ENCODE data around the gene CMIP. TPM values are rescaled to one million over a fixed set of nuclear protein-coding genes. Genes with fewer than 3 reads are reported as not detected.

CMIP gene
- total RNA-seq, 1 experiment from 2014 or later, result 48.2 TPM

DNA sequence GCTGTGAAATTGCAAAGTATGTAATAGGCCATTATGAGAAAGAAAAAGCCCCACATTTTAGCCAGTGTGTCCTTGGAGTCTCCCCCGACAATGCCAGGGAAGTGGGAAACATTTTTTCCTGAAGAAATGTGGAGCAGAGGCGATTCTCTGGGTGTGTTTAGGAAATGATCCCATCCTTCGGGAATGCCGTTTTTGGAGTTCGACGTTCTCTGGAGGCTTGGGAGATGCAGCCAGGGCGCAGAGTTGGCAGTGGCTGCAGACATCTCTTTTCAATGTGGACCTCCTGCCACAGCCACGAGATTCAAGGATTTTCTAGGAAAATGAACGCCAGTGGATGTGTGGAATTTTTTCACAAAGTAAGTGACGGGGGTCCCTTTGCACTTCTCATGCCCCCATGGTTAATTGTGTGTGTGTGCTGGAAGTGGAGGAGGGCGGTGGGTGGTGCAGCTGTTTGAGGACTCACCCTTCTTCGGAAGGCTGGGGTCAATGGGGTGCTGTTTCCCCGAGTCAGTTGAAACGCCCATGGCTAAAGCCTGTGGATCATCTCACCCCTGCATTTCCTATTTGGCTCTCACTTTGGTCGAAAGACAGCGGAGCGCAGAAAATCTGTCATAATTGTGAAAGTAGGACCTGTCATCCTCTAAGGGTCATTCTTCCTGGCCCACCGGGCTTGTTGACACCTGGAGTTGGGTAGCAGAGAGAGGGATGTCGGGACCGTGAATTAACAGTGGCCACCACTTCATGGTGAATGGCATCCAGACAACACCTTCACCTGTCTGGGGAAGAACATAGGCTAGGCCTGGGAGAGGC is 73.2 kb downstream of the CMIP start:
- H3K27me3 ChIP-seq (ENCODE audit: insufficient read depth, low read length), result no peaks in the 10 kb centered on the region
- no peaks in the 10 kb centered on the region for H3K9me3 Mint-ChIP-seq
- WGBS (ENCODE audit: extremely low coverage, insufficient read length, low lambda C conversion rate), result no CpG with 5 or more reads among the region's 20 CpGs
- peaks cover 7 to 12% (median 7%) of the 10 kb centered on the region in 3 experiments; a peak in 6 of 7 replicates for H3K36me3 Mint-ChIP-seq (ENCODE audit: insufficient read depth in 1 of 3, low read depth in 3 of 3)
- no peaks in the 10 kb centered on the region; the same call in 1 of the 2 replicates for H3K4me1 ChIP-seq (ENCODE audit: insufficient read depth, low read length)
- H2BK20ac ChIP-seq (ENCODE audit: low read depth, low read length, poor library complexity, severe bottlenecking), result no peak overlapping the region
- H3K4ac ChIP-seq (ENCODE audit: low read depth, low read length), result no peak overlapping the region
- no peak overlapping the region for H4K5ac ChIP-seq (ENCODE audit: insufficient read length, low read depth, low read length)
- H3K14ac ChIP-seq (ENCODE audit: insufficient read depth, low read length), result no peak overlapping the region
- H3K23me2 ChIP-seq (ENCODE audit: insufficient read length, low read depth, low read length, poor library complexity, severe bottlenecking), result no peaks in the 10 kb centered on the region
- no peak for DNase-seq
- no peak overlapping the region for H3K23ac ChIP-seq (ENCODE audit: insufficient read length, low read depth, low read length)
- H3K18ac ChIP-seq (ENCODE audit: insufficient read length, low read depth, low read length), result no peak overlapping the region
- no peaks in the 10 kb centered on the region for H3K9me3 ChIP-seq (ENCODE audit: control insufficient read depth, low read depth, low read length)
- H2BK5ac ChIP-seq (ENCODE audit: insufficient read length, low read length), result no peak overlapping the region
- H4K91ac ChIP-seq (ENCODE audit: insufficient read length, low read depth, low read length), result no peak overlapping the region
- no peak overlapping the region for H4K8ac ChIP-seq (replicated peaks; ENCODE audit: insufficient read length, low read depth, low read length)
- no peak overlapping the region for H3K9ac ChIP-seq (ENCODE audit: extremely low read depth, insufficient read length, low read length)
- H3K27me3 Mint-ChIP-seq (ENCODE audit: low read depth), result no peaks in the 10 kb centered on the region
- no peak overlapping the region for H3K56ac ChIP-seq (ENCODE audit: insufficient read length, low read depth, low read length)
- no peak overlapping the region for H2BK120ac ChIP-seq (ENCODE audit: low read depth, low read length, poor library complexity, severe bottlenecking)
- no peak overlapping the region for H2AFZ ChIP-seq (ENCODE audit: low read length)
- no peaks in the 10 kb centered on the region for H4K20me1 ChIP-seq (ENCODE audit: control insufficient read depth, insufficient read depth, insufficient read length)
- no peak overlapping the region for H2BK12ac ChIP-seq (ENCODE audit: insufficient read length, low read depth, low read length)
- no peak overlapping the region for H3K4me2 ChIP-seq (ENCODE audit: insufficient read depth, insufficient read length, low read length)
- H2BK15ac ChIP-seq (ENCODE audit: low read depth, low read length), result no peak overlapping the region
- TF ChIP-seq, protein P1, sequence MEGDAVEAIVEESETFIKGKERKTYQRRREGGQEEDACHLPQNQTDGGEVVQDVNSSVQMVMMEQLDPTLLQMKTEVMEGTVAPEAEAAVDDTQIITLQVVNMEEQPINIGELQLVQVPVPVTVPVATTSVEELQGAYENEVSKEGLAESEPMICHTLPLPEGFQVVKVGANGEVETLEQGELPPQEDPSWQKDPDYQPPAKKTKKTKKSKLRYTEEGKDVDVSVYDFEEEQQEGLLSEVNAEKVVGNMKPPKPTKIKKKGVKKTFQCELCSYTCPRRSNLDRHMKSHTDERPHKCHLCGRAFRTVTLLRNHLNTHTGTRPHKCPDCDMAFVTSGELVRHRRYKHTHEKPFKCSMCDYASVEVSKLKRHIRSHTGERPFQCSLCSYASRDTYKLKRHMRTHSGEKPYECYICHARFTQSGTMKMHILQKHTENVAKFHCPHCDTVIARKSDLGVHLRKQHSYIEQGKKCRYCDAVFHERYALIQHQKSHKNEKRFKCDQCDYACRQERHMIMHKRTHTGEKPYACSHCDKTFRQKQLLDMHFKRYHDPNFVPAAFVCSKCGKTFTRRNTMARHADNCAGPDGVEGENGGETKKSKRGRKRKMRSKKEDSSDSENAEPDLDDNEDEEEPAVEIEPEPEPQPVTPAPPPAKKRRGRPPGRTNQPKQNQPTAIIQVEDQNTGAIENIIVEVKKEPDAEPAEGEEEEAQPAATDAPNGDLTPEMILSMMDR (conservative IDR thresholded peaks at IDR 0.05), result no peak
- peak overlapping the region in 1 of 3 experiments; percentile 77; a peak in 2 of 7 replicates for H3K27ac Mint-ChIP-seq
- H3K4me3 Mint-ChIP-seq, result no peak overlapping the region
- H3K79me1 ChIP-seq (ENCODE audit: insufficient read depth, low read depth, low read length, poor library complexity, severe bottlenecking), result peaks cover 19% of the 10 kb centered on the region
- no peak overlapping the region for H2AK5ac ChIP-seq (ENCODE audit: insufficient read length, low read length)
- H3K79me2 ChIP-seq (ENCODE audit: insufficient read depth, low read length), result peaks cover 6% of the 10 kb centered on the region; the same call in 1 of the 2 replicates
- no peak overlapping the region for H3K27ac ChIP-seq (ENCODE audit: insufficient read length, low read depth, low read length)
- H3K4me1 Mint-ChIP-seq, result peaks cover 23 to 32% of the 10 kb centered on the region in 2 experiments
- H3T11ph ChIP-seq (ENCODE audit: low read length), result no peak overlapping the region

All from H9 (cell line).